Neuronal stem cell (in vitro differentiated cells): ENCODE results near the gene CLIC5.

Experiments
- DNase-seq: peaks from one replicate; pipeline ENCODE4 v3.0.0-alpha.2; 2013; ENCODE audit warnings: low spot score
- H2AFZ ChIP-seq: one replicate; pipeline ENCODE4 v1.6.1; 2013; ENCODE audit warnings: mild to moderate bottlenecking, low read length, inconsistent platforms
- H2AK5ac ChIP-seq: 2 replicates; pipeline ENCODE4 v1.6.1; 2013; ENCODE audit warnings: low read depth, mild to moderate bottlenecking, inconsistent platforms, low read length, moderate library complexity, mixed read lengths
- H2BK120ac ChIP-seq: 2 replicates; pipeline ENCODE4 v1.6.1; 2013; ENCODE audit warnings: low read depth, mild to moderate bottlenecking, inconsistent platforms, low read length, moderate library complexity, mixed read lengths
- H2BK12ac ChIP-seq: one replicate; pipeline ENCODE4 v1.6.1; 2013; ENCODE audit warnings: low read length, inconsistent platforms
- H2BK15ac ChIP-seq: 2 replicates; pipeline ENCODE4 v1.6.1; 2013; ENCODE audit warnings: mild to moderate bottlenecking, low read length, inconsistent platforms, mixed read lengths
- H2BK5ac ChIP-seq: one replicate; pipeline ENCODE4 v1.6.1; 2013; ENCODE audit warnings: inconsistent platforms, mild to moderate bottlenecking, low read length, moderate library complexity
- H3K14ac ChIP-seq: one replicate; pipeline ENCODE4 v1.6.1; 2013; ENCODE audit warnings: low read length, inconsistent platforms
- H3K18ac ChIP-seq: 2 replicates; pipeline ENCODE4 v1.6.1; 2013; ENCODE audit warnings: low read length, inconsistent platforms
- H3K23ac ChIP-seq: 2 replicates; pipeline ENCODE4 v1.6.1; 2013; ENCODE audit warnings: low read depth, mild to moderate bottlenecking, mixed read lengths, low read length, inconsistent platforms; ENCODE audit not compliant: poor library complexity
- H3K27ac ChIP-seq: replicated peaks from 3 replicates; pipeline ENCODE4 v1.5.1; 2013; ENCODE audit warnings: low read length, inconsistent platforms
- H3K27me3 ChIP-seq, 3 experiments: 2 replicates each; pipeline ENCODE4 v1.6.1; 2013; ENCODE audit warnings: low read length in 3 of 3, mild to moderate bottlenecking in 2 of 3, inconsistent platforms in 1 of 3, low read depth in 1 of 3, mixed read lengths in 1 of 3, moderate library complexity in 1 of 3; ENCODE audit not compliant: control insufficient read depth in 3 of 3, insufficient read depth in 3 of 3
- H3K36me3 ChIP-seq, 2 donors: replicated peaks in 1 of 2; 2 replicates each; pipeline ENCODE4 v1.6.1; 2013; ENCODE audit warnings: low read length in 2 of 2; ENCODE audit not compliant: control insufficient read depth in 2 of 2, insufficient read depth in 2 of 2
- H3K4ac ChIP-seq: 2 replicates; pipeline ENCODE4 v1.6.1; 2013; ENCODE audit warnings: inconsistent platforms, mild to moderate bottlenecking, low read length, moderate library complexity
- H3K4me1 ChIP-seq, 2 donors: 1 replicate in 1 of 2; 2 replicates in 1 of 2; pipeline ENCODE4 v1.6.1; 2013; ENCODE audit warnings: low read length in 2 of 2, low read depth in 1 of 2; ENCODE audit not compliant: control insufficient read depth in 2 of 2, insufficient read depth in 1 of 2
- H3K4me2 ChIP-seq: one replicate; pipeline ENCODE4 v1.6.1; 2013; ENCODE audit warnings: mild to moderate bottlenecking, low read length, inconsistent platforms; ENCODE audit not compliant: insufficient read depth, poor library complexity, severe bottlenecking
- H3K4me3 ChIP-seq, 2 donors: 2 replicates each; pipeline ENCODE4 v1.5.1; 2013; ENCODE audit warnings: low read length in 2 of 2, mild to moderate bottlenecking in 2 of 2, inconsistent platforms in 1 of 2, moderate library complexity in 1 of 2
- H3K79me1 ChIP-seq: one replicate; pipeline ENCODE4 v1.6.1; 2013; ENCODE audit warnings: low read depth, mild to moderate bottlenecking, inconsistent platforms, low read length, moderate library complexity
- H3K9ac ChIP-seq: one replicate; pipeline ENCODE4 v1.6.1; 2013; ENCODE audit warnings: mild to moderate bottlenecking, low read depth, low read length, inconsistent platforms; ENCODE audit not compliant: poor library complexity
- H3K9me3 ChIP-seq, 2 donors: replicated peaks in 1 of 2; 2 replicates each; pipeline versions ENCODE3 to v1.6.1; 2013; ENCODE audit warnings: low read length in 2 of 2, mild to moderate bottlenecking in 2 of 2, inconsistent platforms in 1 of 2, low read depth in 1 of 2, mixed read lengths in 1 of 2, moderate library complexity in 1 of 2; ENCODE audit not compliant: control insufficient read depth in 2 of 2, insufficient read depth in 1 of 2
- H4K8ac ChIP-seq: one replicate; pipeline ENCODE4 v1.6.1; 2013; ENCODE audit warnings: low read depth, mild to moderate bottlenecking, inconsistent platforms, low read length, moderate library complexity
- H4K91ac ChIP-seq: one replicate; pipeline ENCODE4 v1.6.1; 2013; ENCODE audit warnings: low read length, low read depth, mild to moderate bottlenecking, inconsistent platforms; ENCODE audit not compliant: poor library complexity
- WGBS, 2 donors: extraction: QIAGEN DNeasy Blood & Tissue Kit; methylation state at CpG; one replicate each; pipeline ENCODE4 v1.1.7; 2013; ENCODE audit warnings: missing lambda C conversion rate in 2 of 2, mixed read lengths in 1 of 2; ENCODE audit not compliant: insufficient read length in 2 of 2, insufficient replicate concordance in 1 of 2; ENCODE audit errors: extremely low coverage in 2 of 2; 5-methylcytosine and 5-hydroxymethylcytosine counted together

The CLIC5 gene

DNA sequence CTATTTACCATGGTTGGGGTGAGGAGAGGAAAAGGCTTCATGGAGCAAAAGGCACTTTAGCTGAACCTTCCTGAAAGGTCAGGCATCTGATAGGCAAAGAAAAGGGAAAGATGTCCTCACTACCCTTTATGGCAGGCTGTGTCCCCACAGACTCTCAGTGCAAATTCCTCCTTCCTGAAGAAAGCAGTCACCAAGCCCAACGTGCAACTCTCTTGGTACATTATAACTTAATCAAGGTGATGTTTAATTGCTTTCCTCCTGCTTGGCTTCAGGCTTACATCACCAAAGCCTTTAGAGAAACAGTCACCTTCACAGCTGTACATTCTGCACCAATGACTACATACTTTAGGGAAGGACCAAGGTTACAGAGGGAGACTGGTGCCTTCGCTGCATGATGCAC, 2.1 kb upstream of the CLIC5 start:
- Histone ChIP-seq H3K4me2 (no peak overlapping the region), H2BK12ac (no peak overlapping the region), H3K27me3 (peaks cover 5 to 58% (median 21%) of the 10 kb centered on the region in 3 experiments), H3K27ac (no peak overlapping the region), H4K8ac (no peak overlapping the region), H3K18ac (no peak overlapping the region), H3K36me3 (no peaks in the 10 kb centered on the region), H3K4me1 (peaks cover 4 to 7% of the 10 kb centered on the region in 2 donors), H3K9ac (no peak overlapping the region), H3K4me3 (no peak overlapping the region), H3K4ac (no peak overlapping the region), H2AFZ (no peak overlapping the region), H2BK15ac (no peak overlapping the region), H4K91ac (no peak overlapping the region), H3K9me3 (peaks cover 0 to 3% of the 10 kb centered on the region in 2 donors), H2AK5ac (no peak overlapping the region), H2BK5ac (no peak overlapping the region), H3K14ac (no peak overlapping the region), H3K79me1 (no peaks in the 10 kb centered on the region), H3K23ac (no peak overlapping the region), H2BK120ac (no peak overlapping the region)
- no peak for DNase-seq
- WGBS, 2 donors = no CpG with 5 or more reads among the region's 2 CpGs

GRCh38 chr6:46016063-46016608, 476 bp upstream of the CLIC5 start:
- H4K91ac ChIP-seq = no peak overlapping the region
- no CpG with 5 or more reads among the region's 8 CpGs for WGBS, 2 donors
- no peak overlapping the region for H2BK5ac ChIP-seq
- H3K14ac ChIP-seq = no peak overlapping the region
- H3K79me1 ChIP-seq = no peaks in the 10 kb centered on the region
- H3K23ac ChIP-seq = no peak overlapping the region
- no peak overlapping the region for H2BK15ac ChIP-seq
- no peak overlapping the region for H2BK12ac ChIP-seq
- no peak overlapping the region for H2AK5ac ChIP-seq
- peak overlapping the region; percentile 78 for H2AFZ ChIP-seq
- H2BK120ac ChIP-seq = no peak overlapping the region
- H3K4me3 ChIP-seq = peak overlapping the region in 1 of 2 donors; percentile 80
- H3K27ac ChIP-seq = no peak overlapping the region
- H3K27me3 ChIP-seq = peaks cover 5 to 67% (median 21%) of the 10 kb centered on the region in 3 experiments
- no peak overlapping the region for H3K4ac ChIP-seq
- no peak overlapping the region for H4K8ac ChIP-seq
- peak overlapping the region; percentile 99 for H3K4me2 ChIP-seq
- H3K9ac ChIP-seq = no peak overlapping the region
- peaks cover 4 to 7% of the 10 kb centered on the region in 2 donors for H3K4me1 ChIP-seq
- H3K18ac ChIP-seq = peak overlapping the region; percentile 51
- H3K9me3 ChIP-seq = peaks cover 0 to 3% of the 10 kb centered on the region in 2 donors
- no peak for DNase-seq
- no peaks in the 10 kb centered on the region for H3K36me3 ChIP-seq

GRCh38 chr6:46014511-46015118, 1.0 kb downstream of the CLIC5 start:
- H3K14ac ChIP-seq = no peak overlapping the region
- no peaks in the 10 kb centered on the region for H3K36me3 ChIP-seq
- H3K9ac ChIP-seq = peak overlapping the region; percentile 88
- H3K79me1 ChIP-seq = no peaks in the 10 kb centered on the region
- no peak overlapping the region for H3K27ac ChIP-seq
- H3K27me3 ChIP-seq = peaks cover 5 to 72% (median 21%) of the 10 kb centered on the region in 3 experiments
- no peak overlapping the region for H3K23ac ChIP-seq
- H3K9me3 ChIP-seq = peaks cover 0 to 3% of the 10 kb centered on the region in 2 donors
- no peak overlapping the region for H2BK120ac ChIP-seq
- H2AFZ ChIP-seq = peak overlapping the region; percentile 78
- no peak overlapping the region for H3K18ac ChIP-seq
- H2BK5ac ChIP-seq = no peak overlapping the region
- H2AK5ac ChIP-seq = no peak overlapping the region
- H2BK12ac ChIP-seq = no peak overlapping the region
- no peak overlapping the region for H4K8ac ChIP-seq
- H3K4me2 ChIP-seq = peak overlapping the region; percentile 99
- WGBS, 2 donors = no CpG with 5 or more reads among the region's 21 CpGs
- no peak overlapping the region for H3K4ac ChIP-seq
- no peak for DNase-seq
- no peak overlapping the region for H2BK15ac ChIP-seq
- H3K4me1 ChIP-seq = peaks cover 4 to 7% of the 10 kb centered on the region in 2 donors
- H4K91ac ChIP-seq = no peak overlapping the region
- peak overlapping the region in 1 of 2 donors; percentile 80 for H3K4me3 ChIP-seq

DNA sequence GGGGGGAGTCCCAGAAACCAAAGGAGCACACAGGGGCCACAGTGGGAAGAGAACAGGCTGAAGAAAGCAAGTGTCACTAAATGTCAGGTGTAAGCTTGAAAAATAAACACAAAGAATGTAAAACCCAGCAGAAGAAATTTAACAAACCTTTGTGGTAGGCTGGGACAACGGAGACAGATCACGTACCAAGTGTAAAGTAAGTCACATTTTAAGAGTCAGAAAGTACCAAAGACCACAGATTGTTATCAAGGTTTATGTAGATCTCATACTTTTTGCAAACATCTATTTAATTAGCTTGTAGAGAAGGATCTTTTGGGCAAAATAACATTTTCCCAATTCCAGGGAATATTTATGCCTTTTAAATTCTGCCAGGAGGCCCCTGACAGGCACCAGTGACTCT, 1.6 kb downstream of the CLIC5 start:
- Histone ChIP-seq H4K91ac (no peak overlapping the region), H2BK15ac (no peak overlapping the region), H3K4me1 (peaks cover 4 to 7% of the 10 kb centered on the region in 2 donors), H2BK5ac (no peak overlapping the region), H3K79me1 (no peaks in the 10 kb centered on the region), H2BK120ac (no peak overlapping the region), H3K14ac (no peak overlapping the region), H2AK5ac (no peak overlapping the region), H3K18ac (no peak overlapping the region), H3K27me3 (peaks cover 5 to 72% (median 21%) of the 10 kb centered on the region in 3 experiments), H3K36me3 (no peaks in the 10 kb centered on the region), H3K27ac (no peak overlapping the region), H2AFZ (peak overlapping the region; percentile 48), H3K4me2 (peak overlapping the region; percentile 99), H2BK12ac (no peak overlapping the region), H3K9ac (no peak overlapping the region), H3K9me3 (peaks cover 0 to 3% of the 10 kb centered on the region in 2 donors), H3K4ac (no peak overlapping the region), H3K23ac (no peak overlapping the region), H3K4me3 (no peak overlapping the region), H4K8ac (no peak overlapping the region)
- no CpG with 5 or more reads among the region's 2 CpGs for WGBS, 2 donors
- DNase-seq = no peak
